GM19395 (cell line): ENCODE measurements around the gene IZUMO4.

Experiments
- ATAC-seq: cut with Tn5 transposase; IDR thresholded peaks from one replicate; pipeline ENCODE4 v1.9.1; 2021; ENCODE audit warnings: mild to moderate bottlenecking, moderate library complexity; ENCODE audit not compliant: unreplicated experiment

Gene IZUMO4

DNA sequence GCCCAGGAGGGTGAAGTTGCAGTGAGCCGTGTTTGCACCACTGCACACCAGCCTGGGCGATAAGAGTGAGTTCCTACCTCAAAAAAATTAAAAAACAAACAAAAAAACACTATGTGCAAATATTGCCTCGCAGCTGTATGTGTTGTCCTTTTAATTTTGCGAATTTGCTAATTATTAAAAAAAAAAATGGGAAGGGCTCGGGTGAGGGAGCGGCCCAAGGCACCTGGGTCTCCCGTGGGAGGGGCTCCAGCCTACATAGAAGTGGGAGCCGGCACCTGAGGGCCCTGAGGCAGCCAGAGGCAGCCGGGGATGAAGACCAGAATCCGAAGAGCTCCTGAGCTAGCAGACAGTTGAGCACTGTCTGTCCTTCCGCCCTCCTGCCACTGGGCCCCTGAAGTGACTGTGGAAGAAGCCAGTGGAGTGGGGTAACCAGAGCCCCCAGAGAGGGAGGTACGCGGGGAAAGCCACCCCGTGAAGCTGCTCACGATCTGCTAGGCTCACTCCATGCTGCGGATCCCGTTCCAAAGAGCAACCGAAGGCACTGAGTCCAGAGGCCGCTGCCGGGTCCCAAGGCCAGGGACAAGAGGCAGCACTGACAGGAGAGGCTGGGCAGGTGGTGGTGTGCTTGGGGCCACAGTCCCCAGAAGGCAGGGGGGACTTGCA is 6.5 kb downstream of the IZUMO4 start:
- ATAC-seq, result no peak

- no peak for ATAC-seq
Measured at GRCh38 chr19:2108251-2109016, 11.7 kb downstream of the IZUMO4 start.

DNA sequence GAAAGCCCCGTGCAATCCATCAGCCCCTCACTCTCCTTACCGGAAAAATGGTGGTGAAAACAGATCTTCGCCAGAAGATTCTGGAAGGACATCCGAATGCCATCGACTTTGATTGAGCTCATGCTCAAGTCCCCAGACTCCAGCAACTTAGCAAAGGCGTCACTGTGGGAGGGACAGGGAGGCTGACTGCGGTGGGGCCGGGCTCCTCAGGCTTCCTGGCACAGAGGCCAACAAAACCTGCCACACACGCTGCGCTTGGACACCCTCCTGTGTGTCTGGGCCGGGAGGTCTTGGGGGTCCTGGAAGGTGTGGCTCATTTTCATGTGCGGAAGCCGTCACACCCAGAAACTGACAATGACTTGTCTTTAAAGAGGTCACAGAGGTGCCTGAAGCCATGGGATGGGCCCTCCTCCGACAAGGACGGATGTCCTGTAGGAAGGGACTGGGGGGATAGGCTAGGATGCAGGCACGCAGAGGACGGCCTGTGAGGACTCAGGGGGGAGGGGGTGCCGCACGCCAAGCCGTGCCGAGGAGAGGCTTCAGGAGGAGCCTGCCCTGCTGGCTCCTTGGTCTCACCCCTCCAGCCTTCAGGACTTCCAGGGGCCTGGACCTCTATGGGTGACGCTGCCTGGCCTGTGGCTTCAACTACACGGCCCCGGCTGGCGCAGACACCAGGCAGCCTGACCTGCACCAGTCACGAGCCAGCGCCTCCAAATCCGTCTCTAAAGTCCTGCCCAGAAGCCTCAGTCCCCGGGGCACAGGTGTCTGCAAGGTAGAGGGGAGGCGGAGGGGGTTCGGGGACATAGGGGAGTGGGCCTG is 12.5 kb downstream of the IZUMO4 start:
- no peak for ATAC-seq

- ATAC-seq, result no peak
Measured at GRCh38 chr19:2110822-2111221, 14.1 kb downstream of the IZUMO4 start.

GRCh38 chr19:2111425-2111824 is 14.7 kb downstream of the IZUMO4 start:
- ATAC-seq, result no peak

DNA sequence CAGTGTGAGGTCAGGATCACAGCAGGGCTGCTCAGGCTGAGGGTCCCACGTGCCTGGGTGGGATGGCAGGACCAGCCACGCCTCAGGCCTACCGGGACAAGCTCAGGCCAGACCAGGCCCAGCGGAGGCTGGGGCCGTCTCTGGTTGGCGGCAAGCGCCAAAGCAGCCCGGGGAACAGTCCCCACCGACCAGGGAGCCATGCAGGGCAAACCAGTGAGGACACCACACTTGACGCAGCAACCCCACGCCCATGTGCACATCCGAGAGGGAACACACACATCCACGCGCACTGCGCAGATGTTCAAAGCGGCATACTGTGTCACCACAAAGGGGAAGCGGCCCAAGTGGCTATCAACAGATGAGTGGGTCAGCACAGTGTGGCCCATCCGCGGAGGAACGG is 15.2 kb downstream of the IZUMO4 start:
- no peak for ATAC-seq

GRCh38 chr19:2112516-2113320 is 16.0 kb downstream of the IZUMO4 start:
- no peak for ATAC-seq

DNA sequence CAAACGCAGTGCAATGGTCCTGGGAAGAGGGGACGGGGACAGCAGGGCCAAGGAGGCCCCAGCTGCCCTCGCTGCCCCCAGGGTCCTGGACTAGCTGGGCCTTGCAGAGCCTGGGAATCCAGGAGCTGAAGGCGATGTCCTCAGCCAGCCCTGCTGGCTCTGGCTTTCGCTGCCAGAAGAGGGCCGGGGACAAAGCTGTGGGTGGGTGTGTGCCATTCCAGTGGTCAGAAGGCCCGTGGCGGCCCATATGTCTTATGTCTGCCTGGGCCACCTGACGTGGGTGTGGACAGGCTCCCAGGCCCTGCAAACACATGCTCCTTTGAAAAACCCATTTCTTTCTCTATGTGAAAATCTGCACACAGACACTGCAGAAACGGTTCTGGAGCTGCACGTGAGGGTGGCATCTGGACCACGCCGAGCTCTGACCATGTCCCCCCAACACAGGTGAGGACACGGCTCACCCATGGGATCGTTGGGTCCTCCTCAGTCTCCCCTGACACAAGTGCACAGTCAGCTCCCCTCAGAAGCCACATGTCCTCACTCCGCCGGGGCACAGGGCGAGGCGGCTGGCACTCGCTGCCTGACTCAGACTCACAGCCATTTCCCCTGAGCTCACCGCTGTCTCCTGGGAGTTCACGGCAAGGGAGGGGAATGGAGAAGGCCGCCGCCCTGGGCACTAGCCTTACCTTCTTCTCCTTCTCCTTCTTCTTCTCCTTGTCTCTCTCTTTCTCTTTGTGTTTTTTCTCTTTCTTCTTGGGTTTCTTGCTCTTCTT is 16.9 kb downstream of the IZUMO4 start:
- ATAC-seq, result no peak

- ATAC-seq, result no peak
Measured at GRCh38 chr19:2114218-2114617, 17.5 kb downstream of the IZUMO4 start.

GRCh38 chr19:2114821-2115220 is 18.1 kb downstream of the IZUMO4 start:
- ATAC-seq, result no peak

GRCh38 chr19:2115324-2115723 is 18.6 kb downstream of the IZUMO4 start:
- ATAC-seq, result no peak

DNA sequence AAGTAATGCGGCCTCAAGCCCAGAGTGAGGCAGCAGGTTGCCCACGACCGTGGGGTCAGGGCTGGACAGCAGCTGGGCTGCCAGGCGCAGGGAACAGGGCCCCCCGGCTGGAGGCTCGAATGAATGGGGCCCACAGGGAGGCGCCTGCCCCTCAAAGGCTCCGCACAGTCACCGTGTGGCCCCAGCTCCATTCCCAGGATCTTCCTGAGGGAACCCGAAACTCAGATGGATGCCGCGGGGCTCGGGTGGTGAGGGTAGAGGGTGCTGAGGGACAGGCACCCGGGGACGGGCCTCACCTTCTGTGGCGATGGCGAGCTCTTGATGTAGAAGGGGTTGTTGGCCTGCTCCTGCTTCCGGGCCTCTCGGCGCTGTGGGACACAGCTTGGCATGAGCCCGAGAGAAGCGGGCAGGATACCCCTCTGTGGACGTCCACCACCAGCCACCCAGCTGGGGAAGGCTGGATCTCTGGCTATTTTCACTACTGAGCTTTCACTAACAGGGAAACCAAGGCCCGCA is 19.3 kb downstream of the IZUMO4 start:
- ATAC-seq, result no peak

GRCh38 chr19:2116507-2116906 is 19.8 kb downstream of the IZUMO4 start:
- ATAC-seq, result no peak

- no peak for ATAC-seq
Measured at GRCh38 chr19:2117215-2117960, 20.7 kb downstream of the IZUMO4 start.

- no peak for ATAC-seq
Measured at GRCh38 chr19:2118438-2118837, 21.7 kb downstream of the IZUMO4 start.

- no peak for ATAC-seq
Measured at GRCh38 chr19:2119921-2120785, 23.4 kb downstream of the IZUMO4 start.

- ATAC-seq, result no peak
Measured at GRCh38 chr19:2120821-2121220, 24.1 kb downstream of the IZUMO4 start.

DNA sequence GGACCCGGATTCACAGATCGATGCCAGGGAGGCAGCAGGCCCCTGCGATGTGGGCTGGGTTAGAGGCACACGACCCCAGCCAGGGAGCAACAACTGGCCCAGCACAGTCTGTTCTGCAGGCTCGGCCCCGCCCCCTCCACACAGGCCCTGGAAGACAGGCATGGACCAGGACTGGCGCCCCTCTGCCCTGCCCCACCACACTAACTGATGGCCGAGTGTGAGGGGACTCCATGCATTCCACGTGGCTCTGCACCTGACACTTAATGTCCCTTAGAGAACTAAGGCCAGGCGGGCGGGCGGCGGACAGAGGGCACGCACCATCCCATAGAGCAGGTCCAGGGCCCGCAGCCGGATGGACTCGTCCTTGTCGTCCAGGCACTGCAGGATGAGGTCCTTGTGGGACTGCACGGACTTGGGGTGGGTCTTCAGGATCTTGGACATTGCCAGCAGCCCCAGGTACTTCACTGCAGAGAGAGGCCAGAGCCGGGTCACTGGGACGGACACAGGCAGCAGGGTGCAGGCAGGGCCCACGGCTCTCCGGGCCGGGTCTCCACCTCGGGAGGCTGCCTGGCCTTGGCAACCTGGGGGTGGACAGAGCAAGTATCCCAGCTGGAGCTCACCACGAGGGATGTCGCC is 24.8 kb downstream of the IZUMO4 start:
- ATAC-seq, result no peak
